ENCODE results near the gene SUSD3.
"Not testable (repeated sequence)": the region's sequence is repeated elsewhere in the genome, so short reads cannot be mapped to it uniquely, and the experiment has no call there.

SUSD3 gene

DNA sequence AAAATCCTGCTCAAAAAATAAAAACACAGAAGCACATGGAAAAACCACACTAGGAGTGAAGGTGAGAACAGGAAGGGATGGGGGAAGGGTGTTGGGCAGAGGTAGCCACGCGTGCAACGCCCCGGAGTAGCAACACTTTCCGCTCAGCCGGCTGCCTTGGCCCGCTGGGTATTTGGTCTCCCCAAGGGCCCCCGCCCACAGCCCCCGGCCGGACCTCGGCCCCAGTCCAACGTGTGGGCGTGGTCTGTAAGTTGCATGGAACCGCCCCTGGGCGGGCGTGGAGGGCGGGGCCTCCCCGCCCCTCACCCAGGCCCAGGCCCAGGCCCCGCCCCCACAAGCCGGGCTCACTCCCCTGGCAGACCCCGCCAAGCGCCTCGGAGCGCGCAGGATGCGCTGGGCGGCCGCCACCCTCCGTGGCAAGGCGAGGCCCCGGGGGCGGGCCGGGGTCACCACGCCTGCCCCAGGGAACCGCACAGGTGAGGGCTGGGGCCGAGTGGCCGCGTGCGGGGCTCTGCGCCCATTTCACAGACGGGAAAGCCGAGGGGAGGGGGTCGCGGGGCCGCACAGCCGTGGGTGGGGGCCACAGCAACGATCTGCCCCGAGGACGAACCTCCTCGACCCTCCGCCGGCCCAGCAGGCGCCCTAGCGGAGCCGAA lies at the start of gene SUSD3:
SUSD3 (plus strand) TSS at position 347 of the 656 bp plus-strand sequence; CDS start at position 389, 42 bp downstream.
- Histone ChIP-seq H3K4me3 (ENCODE audit: low read depth in 1 of 5, low read length in 5 of 5) (peak within 1 kb of the TSS; percentile 44 to 63 (median 53)), H3K4me1 (ENCODE audit: control insufficient read depth in 5 of 5, insufficient read depth in 5 of 5, low read length in 5 of 5) (peaks cover 2 to 40% (median 15%) of the 10 kb centered on the region in 5 donors), H3K27me3 (ENCODE audit: control insufficient read depth in 5 of 5, insufficient read depth in 4 of 5, low read length in 5 of 5) (peaks cover 0 to 14% (median 0%) of the 10 kb centered on the region in 5 donors), H3K27ac (ENCODE audit: low read depth, low read length) (no peak within 1 kb of the TSS), H3K9ac (ENCODE audit: low read length in 5 of 5) (peak within 1 kb of the TSS in 2 of 5 donors; percentile 33 to 38), H3K9me3 (ENCODE audit: control insufficient read depth in 5 of 5, low read length in 5 of 5) (no peaks in the 10 kb centered on the region), H3K36me3 (ENCODE audit: control insufficient read depth in 5 of 5, insufficient read depth in 5 of 5, low read length in 5 of 5) (no peaks in the 10 kb centered on the region)

GRCh38 chr9:93009337-93010015 lies 49.0 kb upstream of the SUSD3 start:
- peaks cover 0 to 39% (median 5%) of the 10 kb centered on the region in 5 donors for H3K36me3 ChIP-seq (ENCODE audit: control insufficient read depth in 5 of 5, insufficient read depth in 5 of 5, low read length in 5 of 5)
- H3K9ac ChIP-seq (ENCODE audit: low read length in 5 of 5) = no peak overlapping the region
- peaks cover 0 to 10% (median 0%) of the 10 kb centered on the region in 5 donors for H3K27me3 ChIP-seq (ENCODE audit: control insufficient read depth in 5 of 5, insufficient read depth in 4 of 5, low read length in 5 of 5)
- H3K9me3 ChIP-seq (ENCODE audit: control insufficient read depth in 5 of 5, low read length in 5 of 5) = no peaks in the 10 kb centered on the region
- H3K4me3 ChIP-seq (ENCODE audit: low read depth in 1 of 5, low read length in 5 of 5) = no peak overlapping the region
- H3K27ac ChIP-seq (ENCODE audit: low read depth, low read length) = no peak overlapping the region
- H3K4me1 ChIP-seq (ENCODE audit: control insufficient read depth in 5 of 5, insufficient read depth in 5 of 5, low read length in 5 of 5) = no peaks in the 10 kb centered on the region

- Histone ChIP-seq H3K27me3 (ENCODE audit: control insufficient read depth in 5 of 5, insufficient read depth in 4 of 5, low read length in 5 of 5) (peaks cover 0 to 10% (median 0%) of the 10 kb centered on the region in 5 donors), H3K4me1 (ENCODE audit: control insufficient read depth in 5 of 5, insufficient read depth in 5 of 5, low read length in 5 of 5) (no peaks in the 10 kb centered on the region), H3K36me3 (ENCODE audit: control insufficient read depth in 5 of 5, insufficient read depth in 5 of 5, low read length in 5 of 5) (peaks cover 0 to 39% (median 5%) of the 10 kb centered on the region in 5 donors), H3K4me3 (ENCODE audit: low read depth in 1 of 5, low read length in 5 of 5) (no peak overlapping the region), H3K27ac (ENCODE audit: low read depth, low read length) (no peak overlapping the region), H3K9me3 (ENCODE audit: control insufficient read depth in 5 of 5, low read length in 5 of 5) (no peaks in the 10 kb centered on the region), H3K9ac (ENCODE audit: low read length in 5 of 5) (no peak overlapping the region)
Measured at GRCh38 chr9:93010056-93010455, 48.4 kb upstream of the SUSD3 start.

DNA sequence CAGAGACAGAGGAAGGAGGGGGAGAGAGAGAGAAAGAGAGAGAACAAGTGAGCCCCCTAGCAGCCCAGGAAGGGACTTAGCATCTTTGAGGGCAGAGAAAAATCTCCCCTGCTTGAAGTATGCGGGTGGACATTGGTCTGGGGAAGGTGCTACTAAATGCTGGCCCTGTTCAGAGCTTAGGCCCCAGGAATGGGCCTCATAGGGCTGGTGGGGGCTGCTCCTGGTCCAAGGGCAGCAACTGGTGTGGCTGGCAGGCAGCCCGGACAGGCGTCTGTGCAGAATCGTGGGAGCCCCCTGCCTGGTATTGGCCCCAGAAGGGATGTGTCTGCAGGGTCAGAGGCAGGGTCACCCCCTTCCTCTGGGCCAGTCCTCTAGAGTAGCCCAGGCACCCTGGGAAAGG lies 47.8 kb upstream of the SUSD3 start:
- H3K9me3 ChIP-seq (ENCODE audit: control insufficient read depth in 5 of 5, low read length in 5 of 5) = no peaks in the 10 kb centered on the region
- peaks cover 0 to 38% (median 5%) of the 10 kb centered on the region in 5 donors for H3K36me3 ChIP-seq (ENCODE audit: control insufficient read depth in 5 of 5, insufficient read depth in 5 of 5, low read length in 5 of 5)
- no peak overlapping the region for H3K27ac ChIP-seq (ENCODE audit: low read depth, low read length)
- H3K4me3 ChIP-seq (ENCODE audit: low read depth in 1 of 5, low read length in 5 of 5) = no peak overlapping the region
- no peaks in the 10 kb centered on the region for H3K4me1 ChIP-seq (ENCODE audit: control insufficient read depth in 5 of 5, insufficient read depth in 5 of 5, low read length in 5 of 5)
- peaks cover 0 to 11% (median 0%) of the 10 kb centered on the region in 5 donors for H3K27me3 ChIP-seq (ENCODE audit: control insufficient read depth in 5 of 5, insufficient read depth in 4 of 5, low read length in 5 of 5)
- no peak overlapping the region for H3K9ac ChIP-seq (ENCODE audit: low read length in 5 of 5)

DNA sequence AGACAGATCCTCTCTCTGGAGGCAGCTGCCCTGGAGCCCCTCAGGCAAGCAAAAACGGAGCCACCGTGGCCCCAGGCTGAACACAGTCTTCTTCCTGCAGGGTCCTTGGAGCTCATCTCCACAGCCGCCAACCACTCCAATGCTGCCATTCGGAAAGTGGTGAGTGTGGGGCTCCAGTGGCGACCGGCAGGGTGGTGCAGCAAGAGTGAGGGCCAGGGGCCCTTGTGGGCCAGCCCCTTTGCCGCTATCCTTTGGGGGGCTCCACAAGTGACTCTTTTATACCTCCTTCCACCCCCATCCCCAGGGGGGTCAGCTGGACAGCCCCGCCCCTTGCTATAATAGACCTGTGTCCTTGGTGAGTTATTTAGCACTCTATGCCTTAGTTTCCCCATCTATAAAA lies 47.4 kb upstream of the SUSD3 start:
- peaks cover 0 to 12% (median 0%) of the 10 kb centered on the region in 5 donors for H3K27me3 ChIP-seq (ENCODE audit: control insufficient read depth in 5 of 5, insufficient read depth in 4 of 5, low read length in 5 of 5)
- no peak overlapping the region for H3K27ac ChIP-seq (ENCODE audit: low read depth, low read length)
- H3K4me1 ChIP-seq (ENCODE audit: control insufficient read depth in 5 of 5, insufficient read depth in 5 of 5, low read length in 5 of 5) = no peaks in the 10 kb centered on the region
- H3K9me3 ChIP-seq (ENCODE audit: control insufficient read depth in 5 of 5, low read length in 5 of 5) = no peaks in the 10 kb centered on the region
- H3K4me3 ChIP-seq (ENCODE audit: low read depth in 1 of 5, low read length in 5 of 5) = no peak overlapping the region
- no peak overlapping the region for H3K9ac ChIP-seq (ENCODE audit: low read length in 5 of 5)
- peaks cover 0 to 38% (median 5%) of the 10 kb centered on the region in 5 donors for H3K36me3 ChIP-seq (ENCODE audit: control insufficient read depth in 5 of 5, insufficient read depth in 5 of 5, low read length in 5 of 5)

DNA sequence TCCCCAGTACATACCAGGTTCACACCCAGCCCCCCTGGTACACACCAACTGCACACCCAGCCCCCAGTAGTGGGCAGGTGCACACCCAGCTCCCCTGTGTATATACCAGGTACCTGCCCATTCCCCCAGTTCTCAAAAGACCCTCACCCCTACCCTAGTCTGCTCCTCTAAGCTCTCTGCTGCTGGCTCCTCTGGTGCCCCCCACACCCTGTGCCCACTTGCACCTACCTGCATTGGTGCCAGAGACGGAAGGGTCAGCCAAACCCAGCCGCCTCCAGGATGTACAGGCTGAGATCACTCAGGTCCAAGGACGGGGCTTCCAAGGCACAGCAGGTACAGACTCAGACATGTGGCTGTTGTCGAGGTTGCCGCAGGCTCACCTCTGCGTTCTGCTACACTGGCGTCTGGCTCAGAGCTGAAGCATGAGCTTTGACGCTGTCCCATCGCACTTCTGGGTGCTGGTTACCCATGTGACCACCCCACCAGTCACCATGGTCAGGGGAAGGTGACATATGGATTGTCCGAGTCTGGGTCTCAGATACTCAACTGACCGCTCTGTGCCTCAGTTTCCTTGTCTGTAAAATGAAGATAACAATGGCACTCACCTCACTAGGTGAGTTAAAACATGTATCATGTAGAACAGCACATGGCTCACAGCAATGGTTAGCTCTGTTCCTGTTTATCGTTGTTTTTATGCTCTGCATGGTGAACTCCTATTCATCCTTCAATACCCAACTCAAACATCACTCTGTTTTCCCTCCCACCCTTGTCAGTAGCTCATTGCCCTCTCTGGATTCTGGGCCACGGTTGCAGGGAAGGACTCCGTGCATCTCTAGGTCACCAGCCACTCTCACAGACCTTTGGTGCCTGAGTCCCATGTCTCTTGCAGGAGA lies 45.3 kb upstream of the SUSD3 start:
- no peaks in the 10 kb centered on the region for H3K9me3 ChIP-seq (ENCODE audit: control insufficient read depth in 5 of 5, low read length in 5 of 5)
- no peaks in the 10 kb centered on the region for H3K4me1 ChIP-seq (ENCODE audit: control insufficient read depth in 5 of 5, insufficient read depth in 5 of 5, low read length in 5 of 5)
- H3K4me3 ChIP-seq (ENCODE audit: low read depth in 1 of 5, low read length in 5 of 5) = no peak overlapping the region
- H3K36me3 ChIP-seq (ENCODE audit: control insufficient read depth in 5 of 5, insufficient read depth in 5 of 5, low read length in 5 of 5) = peaks cover 0 to 36% (median 4%) of the 10 kb centered on the region in 5 donors
- H3K27me3 ChIP-seq (ENCODE audit: control insufficient read depth in 5 of 5, insufficient read depth in 4 of 5, low read length in 5 of 5) = peaks cover 0 to 12% (median 0%) of the 10 kb centered on the region in 5 donors
- H3K9ac ChIP-seq (ENCODE audit: low read length in 5 of 5) = no peak overlapping the region
- H3K27ac ChIP-seq (ENCODE audit: low read depth, low read length) = no peak overlapping the region

DNA sequence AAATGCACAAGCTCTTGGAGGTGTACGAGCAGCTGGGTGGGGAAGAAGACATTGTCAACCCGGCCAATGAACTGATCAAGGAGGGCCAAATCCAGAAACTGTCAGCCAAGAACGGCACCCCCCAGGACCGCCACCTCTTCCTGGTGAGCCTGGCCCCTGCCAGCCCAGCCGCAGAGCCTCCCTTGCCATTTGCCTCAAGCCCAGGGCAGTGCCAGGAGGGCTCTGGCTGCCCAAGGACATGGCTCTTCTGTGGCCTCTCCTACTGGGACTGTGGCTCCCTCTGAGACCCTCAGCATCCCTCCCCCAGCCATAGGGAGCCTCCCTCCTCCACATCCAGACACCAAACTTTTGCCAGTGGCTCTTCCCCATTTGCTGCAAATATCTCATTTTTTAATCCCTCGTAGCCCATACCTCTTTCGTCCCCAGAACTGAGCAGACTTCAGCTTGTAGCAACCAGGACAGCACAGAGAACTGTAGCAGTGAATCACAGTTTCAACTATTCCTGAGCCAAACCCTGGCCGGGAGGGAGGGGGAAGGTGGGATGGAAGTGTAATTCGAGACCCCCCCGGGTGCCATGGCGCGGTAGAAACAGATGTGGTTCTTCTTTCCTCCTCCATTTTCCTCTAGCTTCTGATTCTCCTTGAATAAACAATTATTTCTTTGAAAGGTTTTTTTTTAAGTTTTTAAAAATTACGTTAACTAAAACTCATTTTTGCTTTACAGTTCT lies 44.5 kb upstream of the SUSD3 start:
- Histone ChIP-seq H3K4me1 (ENCODE audit: control insufficient read depth in 5 of 5, insufficient read depth in 5 of 5, low read length in 5 of 5) (no peaks in the 10 kb centered on the region), H3K27me3 (ENCODE audit: control insufficient read depth in 5 of 5, insufficient read depth in 4 of 5, low read length in 5 of 5) (peaks cover 0 to 12% (median 0%) of the 10 kb centered on the region in 5 donors), H3K9me3 (ENCODE audit: control insufficient read depth in 5 of 5, low read length in 5 of 5) (no peaks in the 10 kb centered on the region), H3K27ac (ENCODE audit: low read depth, low read length) (no peak overlapping the region), H3K36me3 (ENCODE audit: control insufficient read depth in 5 of 5, insufficient read depth in 5 of 5, low read length in 5 of 5) (peaks cover 0 to 38% (median 2%) of the 10 kb centered on the region in 5 donors), H3K9ac (ENCODE audit: low read length in 5 of 5) (no peak overlapping the region), H3K4me3 (ENCODE audit: low read depth in 1 of 5, low read length in 5 of 5) (no peak overlapping the region)

GRCh38 chr9:93015190-93015589 lies 43.3 kb upstream of the SUSD3 start:
- not testable (repeated sequence) for H3K27ac ChIP-seq (ENCODE audit: low read depth, low read length); H3K9me3 ChIP-seq (ENCODE audit: control insufficient read depth in 5 of 5, low read length in 5 of 5); H3K4me3 ChIP-seq (ENCODE audit: low read depth in 1 of 5, low read length in 5 of 5); H3K27me3 ChIP-seq (ENCODE audit: control insufficient read depth in 5 of 5, insufficient read depth in 4 of 5, low read length in 5 of 5); H3K9ac ChIP-seq (ENCODE audit: low read length in 5 of 5); H3K4me1 ChIP-seq (ENCODE audit: control insufficient read depth in 5 of 5, insufficient read depth in 5 of 5, low read length in 5 of 5)
- H3K36me3 ChIP-seq (ENCODE audit: control insufficient read depth in 5 of 5, insufficient read depth in 5 of 5, low read length in 5 of 5) = peaks cover 0 to 49% (median 2%) of the 10 kb centered on the region in 5 donors

- H3K9me3 ChIP-seq (ENCODE audit: control insufficient read depth in 5 of 5, low read length in 5 of 5) = no peaks in the 10 kb centered on the region
- peaks cover 0 to 6% (median 0%) of the 10 kb centered on the region in 5 donors for H3K27me3 ChIP-seq (ENCODE audit: control insufficient read depth in 5 of 5, insufficient read depth in 4 of 5, low read length in 5 of 5)
- H3K9ac ChIP-seq (ENCODE audit: low read length in 5 of 5) = no peak overlapping the region
- no peaks in the 10 kb centered on the region for H3K4me1 ChIP-seq (ENCODE audit: control insufficient read depth in 5 of 5, insufficient read depth in 5 of 5, low read length in 5 of 5)
- H3K36me3 ChIP-seq (ENCODE audit: control insufficient read depth in 5 of 5, insufficient read depth in 5 of 5, low read length in 5 of 5) = peaks cover 0 to 66% (median 6%) of the 10 kb centered on the region in 5 donors
- no peak overlapping the region for H3K27ac ChIP-seq (ENCODE audit: low read depth, low read length)
- H3K4me3 ChIP-seq (ENCODE audit: low read depth in 1 of 5, low read length in 5 of 5) = no peak overlapping the region
Measured at GRCh38 chr9:93017621-93018020, 40.9 kb upstream of the SUSD3 start.
